Inflammatory macrophage treated with lipopolysaccharide for 4 hours (primary cell): ENCODE results near the gene SYT12.
"Not testable (repeated sequence)": the region's sequence is repeated elsewhere in the genome, so short reads cannot be mapped to it uniquely, and the experiment has no call there.

Experiments used
- DNase-seq: peaks from one replicate; pipeline ENCODE4 v3.0.0-alpha.2; 2020

SYT12 gene

GRCh38 chr11:67022961-67023956, at the start of gene SYT12:
Gene SYT12 (plus strand): TSS chr11:67023134. CDS start chr11:67030145, 7,011 bp downstream.
- DNase-seq, result peak; percentile 23

GRCh38 chr11:66973956-66974580, 48.9 kb upstream of the SYT12 start:
- DNase-seq, result peak; percentile 83

GRCh38 chr11:66974724-66975404, 48.1 kb upstream of the SYT12 start, which contains the start of gene C11orf86:
Gene C11orf86 (plus strand): TSS chr11:66975304. CDS start chr11:66975363, 59 bp downstream.
- no peak for DNase-seq

GRCh38 chr11:66975405-66976027, 47.4 kb upstream of the SYT12 start:
- DNase-seq, result no peak

- DNase-seq, result no peak
Measured at GRCh38 chr11:66976028-66976467, 46.9 kb upstream of the SYT12 start.

- no peak for DNase-seq
Measured at GRCh38 chr11:66976925-66977324, 46.0 kb upstream of the SYT12 start.

GRCh38 chr11:66978229-66978628, 44.7 kb upstream of the SYT12 start:
- DNase-seq, result no peak

GRCh38 chr11:66978717-66979116, 44.2 kb upstream of the SYT12 start:
- DNase-seq, result no peak

- DNase-seq, result no peak
Measured at GRCh38 chr11:66979336-66979980, 43.5 kb upstream of the SYT12 start.

- DNase-seq, result peak; percentile 78
Measured at GRCh38 chr11:66981976-66982578, 40.9 kb upstream of the SYT12 start.

GRCh38 chr11:66983275-66983924, 39.5 kb upstream of the SYT12 start:
- no peak for DNase-seq

- no peak for DNase-seq
Measured at GRCh38 chr11:66985508-66986177, 37.3 kb upstream of the SYT12 start.

GRCh38 chr11:66986178-66986545, 36.8 kb upstream of the SYT12 start:
- DNase-seq, result no peak

- no peak for DNase-seq
Measured at GRCh38 chr11:66987158-66987620, 35.7 kb upstream of the SYT12 start.

GRCh38 chr11:66987924-66988637, 34.9 kb upstream of the SYT12 start:
- no peak for DNase-seq

GRCh38 chr11:66988741-66989140, 34.2 kb upstream of the SYT12 start:
- not testable (repeated sequence) for DNase-seq

- DNase-seq, result not testable (repeated sequence)
Measured at GRCh38 chr11:66989360-66989759, 33.6 kb upstream of the SYT12 start.

GRCh38 chr11:66992041-66992440, 30.9 kb upstream of the SYT12 start:
- no peak for DNase-seq

GRCh38 chr11:66996609-66997273, 26.2 kb upstream of the SYT12 start:
- DNase-seq, result no peak
